Activated naive CD8-positive, alpha-beta T cell treated with anti-CD3 and anti-CD28 coated beads, Interleukin-2, amount 50 U/mL, for 16 hours (primary cell): Measurements from ENCODE around the gene ATP5F1D.

Experiments
- DNase-seq: peaks from one replicate; pipeline ENCODE4 v3.0.0-alpha.2; 2020; ENCODE audit warnings: low read depth, low spot score

Gene ATP5F1D

DNA sequence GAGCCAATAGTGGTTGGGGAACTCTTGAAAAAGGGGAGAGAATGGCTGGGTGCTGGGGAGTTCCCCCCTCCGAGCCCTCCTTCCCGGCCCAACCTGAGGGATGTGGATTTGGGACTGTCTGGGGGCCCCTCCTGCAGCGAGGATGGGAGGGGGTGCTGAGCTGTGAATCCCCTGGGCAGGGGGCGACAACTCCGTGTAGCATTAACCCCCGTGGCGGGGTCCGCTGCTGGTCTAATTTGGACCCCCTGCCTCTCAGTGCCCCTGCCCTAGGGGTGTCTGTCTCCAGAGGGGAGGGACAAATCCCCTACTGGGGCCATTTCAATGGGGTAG lies 16.6 kb downstream of the ATP5F1D start:
- DNase-seq, result no peak

GRCh38 chr19:1258707-1259205 lies 17.2 kb downstream of the ATP5F1D start:
- no peak for DNase-seq

GRCh38 chr19:1259206-1259875 lies 17.8 kb downstream of the ATP5F1D start:
- no peak for DNase-seq

DNA sequence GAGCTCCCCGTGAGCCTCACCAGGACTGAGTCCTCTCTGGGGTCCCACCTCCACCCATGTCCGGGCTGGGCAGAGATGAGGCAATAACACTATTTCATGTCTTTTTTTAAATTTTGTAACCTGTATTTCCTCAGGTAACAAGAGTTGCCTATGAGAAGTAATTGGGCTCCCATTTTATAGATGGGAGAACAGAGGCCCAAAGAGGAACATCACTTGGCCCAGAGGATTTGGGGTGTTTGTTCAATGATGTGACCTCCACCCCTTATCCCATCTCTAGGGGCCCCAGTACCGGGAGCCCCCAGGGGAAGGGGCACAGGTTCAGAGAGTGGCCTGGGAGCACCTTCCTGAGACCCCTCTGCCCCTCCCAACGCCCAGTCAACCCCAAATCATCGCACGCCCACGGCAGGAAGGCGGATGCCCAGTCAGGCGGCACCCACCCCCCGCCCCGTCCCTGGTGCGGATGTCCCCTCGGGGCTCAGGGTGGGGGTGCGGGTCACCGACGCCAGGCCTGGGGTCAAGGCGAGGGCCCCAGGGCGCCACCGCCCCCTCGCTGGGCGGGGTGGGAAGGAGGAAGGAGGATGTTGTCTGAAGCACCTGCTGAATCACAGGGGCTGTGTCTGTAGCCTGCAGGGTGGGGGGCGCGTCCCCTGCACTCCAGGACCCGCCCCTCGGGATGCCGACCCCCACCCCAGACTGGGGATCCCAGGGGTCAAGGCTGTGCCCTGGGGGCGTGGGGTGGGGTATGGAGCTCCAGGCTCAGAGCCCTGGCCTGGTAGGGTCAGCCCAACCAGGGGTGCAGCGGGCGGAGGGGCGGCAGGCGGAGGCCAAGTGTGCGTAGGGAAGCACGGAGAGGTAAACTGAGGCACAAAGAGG lies 18.6 kb downstream of the ATP5F1D start:
- no peak for DNase-seq

- DNase-seq, result peak; percentile 92
These were observed 19.4 kb downstream of the ATP5F1D start for GRCh38 chr19:1260749-1261537.

- no peak for DNase-seq
These were observed 19.9 kb downstream of the ATP5F1D start for GRCh38 chr19:1261538-1261797.

DNA sequence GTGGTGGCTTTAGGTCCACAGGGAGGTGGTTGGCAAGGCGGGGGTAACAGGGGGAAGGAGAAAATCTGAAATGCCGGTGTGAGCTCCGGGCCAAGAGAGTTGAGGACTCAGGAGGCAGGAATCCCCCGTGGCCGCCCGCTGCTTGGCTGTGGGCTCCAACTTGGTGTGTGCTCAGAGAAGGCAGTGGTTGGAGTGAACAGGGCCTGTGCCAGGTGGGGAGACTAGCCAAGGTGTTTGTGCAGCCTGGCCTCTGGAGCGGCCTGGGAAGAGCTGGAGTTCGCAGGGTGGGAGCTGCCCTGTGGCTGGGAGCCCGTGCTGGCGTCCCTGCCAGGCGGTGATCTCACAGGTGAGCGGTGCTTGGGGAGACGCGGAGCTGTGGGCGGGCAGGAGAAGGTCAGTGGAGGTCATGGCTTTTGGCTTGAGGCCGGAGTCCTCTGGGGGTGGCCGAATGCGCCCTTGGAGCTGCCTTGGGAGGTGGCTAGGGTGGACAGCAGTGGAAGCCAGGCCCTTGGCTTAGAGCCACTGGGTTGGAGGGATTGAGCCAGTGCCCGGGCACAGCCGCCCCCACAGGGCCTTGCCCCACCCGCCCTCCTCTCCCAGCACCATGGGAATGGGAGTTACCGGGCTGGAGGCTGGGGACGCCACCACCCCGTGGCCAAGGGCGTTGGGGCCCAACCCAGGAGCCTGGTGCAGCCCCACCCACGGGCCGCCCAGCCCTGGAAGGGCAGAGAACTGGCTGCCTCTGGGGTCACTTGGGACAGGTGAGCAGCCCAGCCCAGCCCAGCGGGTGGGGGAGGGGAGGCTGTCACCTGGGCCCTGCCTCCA lies 20.5 kb downstream of the ATP5F1D start:
- DNase-seq, result no peak

DNA sequence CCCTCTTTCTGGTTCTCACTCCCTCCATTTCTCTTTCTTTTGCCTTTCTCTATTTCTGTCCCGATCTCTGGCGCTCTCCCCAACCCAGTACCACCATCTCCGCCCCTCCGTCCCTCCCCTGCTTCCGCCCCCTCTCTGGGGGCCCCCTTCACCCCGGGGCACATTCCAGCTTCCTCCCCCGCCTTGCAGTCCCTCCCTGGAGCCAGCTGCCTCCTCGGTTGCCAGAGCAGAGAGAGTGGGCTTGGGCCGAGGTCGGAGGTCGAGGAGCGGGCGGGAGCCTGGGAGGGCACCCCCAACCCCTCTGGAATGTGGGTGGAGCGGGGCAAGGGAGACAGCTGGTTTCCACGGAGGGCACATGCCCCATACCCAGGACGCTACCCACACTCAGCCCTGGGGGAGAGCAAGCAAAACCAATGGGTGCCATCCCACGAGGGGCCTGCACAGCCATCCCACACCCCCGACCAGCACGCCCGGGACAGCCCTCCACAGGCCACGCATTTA lies 21.1 kb downstream of the ATP5F1D start:
- no peak for DNase-seq

DNA sequence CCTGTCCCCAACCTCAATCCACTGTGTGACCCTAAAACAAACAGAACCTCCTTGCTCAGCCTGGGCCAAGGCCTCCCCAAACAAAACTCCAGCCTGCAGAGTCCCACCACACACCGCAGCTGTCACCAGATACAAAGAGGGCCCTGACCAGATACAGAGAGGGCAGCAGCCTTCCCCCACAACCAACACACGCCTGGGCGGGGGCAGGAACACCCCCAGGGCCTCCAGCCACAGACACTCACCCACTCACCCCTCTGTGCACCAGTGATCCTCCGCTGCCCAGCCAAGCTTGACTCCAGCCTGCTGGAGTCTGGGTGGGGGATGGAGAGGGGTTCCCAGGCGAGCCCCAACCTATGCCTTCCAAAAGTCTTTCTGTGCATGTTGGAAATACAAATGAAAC lies 21.6 kb downstream of the ATP5F1D start:
- DNase-seq, result no peak

DNA sequence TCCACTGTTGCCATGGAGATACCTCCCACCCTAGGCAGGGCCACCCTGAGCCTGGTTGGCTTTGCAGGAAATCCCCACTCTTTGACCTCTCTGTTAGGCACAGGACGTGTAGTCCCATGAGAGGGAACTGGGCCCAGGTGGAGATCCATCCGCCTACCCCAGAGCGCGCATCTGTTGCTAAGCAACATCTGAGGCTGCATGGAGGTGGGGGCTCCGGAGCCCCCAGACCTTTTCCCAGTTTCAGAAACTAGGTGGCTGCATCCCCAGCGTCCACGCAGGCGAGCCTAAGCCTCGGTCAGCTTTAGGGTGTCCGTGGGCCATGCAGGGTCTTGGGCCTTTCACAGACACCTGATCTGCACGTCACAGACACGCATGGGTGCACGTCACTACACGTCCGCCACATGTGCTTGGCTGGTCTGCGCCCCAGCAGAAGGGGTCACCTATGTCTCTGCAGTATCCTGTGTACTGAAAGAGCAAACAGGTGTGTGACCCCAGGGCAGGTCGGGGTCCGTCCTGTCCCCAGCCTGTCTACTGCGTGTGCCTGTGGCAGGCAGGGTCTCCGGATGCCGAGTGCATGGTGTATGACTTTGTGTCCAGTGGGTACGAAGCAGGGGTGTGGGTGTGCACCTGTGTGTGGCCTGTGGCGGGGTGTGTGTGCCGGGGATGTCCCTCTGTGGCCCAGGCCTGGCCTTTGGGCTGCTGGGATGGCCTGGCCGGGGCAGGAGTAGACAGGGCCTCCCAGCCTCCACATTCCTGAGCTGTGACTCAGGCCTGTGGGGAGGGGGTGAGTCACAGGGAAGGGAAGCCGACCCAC lies 23.5 kb downstream of the ATP5F1D start:
- DNase-seq, result no peak

GRCh38 chr19:1265615-1266128 lies 24.1 kb downstream of the ATP5F1D start:
- DNase-seq, result no peak

DNA sequence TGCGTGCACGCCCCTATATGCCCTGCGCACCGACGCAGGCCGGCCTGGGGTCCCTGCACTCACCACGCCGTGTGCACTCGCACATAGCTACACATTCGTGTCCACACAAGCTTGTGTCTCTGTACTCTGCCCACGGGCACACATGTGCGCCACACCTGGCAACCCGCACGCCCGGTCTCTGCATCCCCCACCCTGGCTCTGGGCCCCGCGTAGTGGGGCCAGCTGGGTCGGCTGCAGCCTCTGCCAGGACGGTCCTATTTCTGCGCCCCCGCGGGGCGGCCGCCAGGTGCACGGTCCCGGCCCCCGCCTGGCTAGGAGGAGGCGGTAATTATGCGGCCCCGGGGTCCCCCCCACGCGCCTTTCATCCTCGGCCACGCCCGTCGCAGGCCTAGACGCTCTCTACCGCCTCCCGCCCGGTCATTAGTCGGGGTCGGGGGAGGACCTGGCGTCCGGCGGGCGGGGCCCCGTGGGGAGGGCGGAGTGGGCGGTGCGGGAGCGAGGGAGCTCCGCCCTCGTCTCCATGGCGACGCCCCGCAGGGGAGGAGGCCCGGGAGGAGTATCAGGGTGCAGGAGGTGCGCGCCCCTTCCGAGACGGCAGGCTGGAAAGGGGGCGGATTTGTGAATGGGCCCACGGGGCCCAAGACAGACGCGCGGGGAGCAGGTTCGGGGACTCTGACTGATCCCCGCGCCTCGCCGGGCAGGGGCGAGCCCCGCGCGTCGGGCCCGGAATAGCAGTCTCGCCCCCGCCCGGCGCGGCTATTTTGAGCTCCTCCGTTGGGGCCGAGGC lies 24.8 kb downstream of the ATP5F1D start:
- DNase-seq, result no peak

- no peak for DNase-seq
These were observed 25.4 kb downstream of the ATP5F1D start for GRCh38 chr19:1266916-1267476.

GRCh38 chr19:1267477-1268225 lies 26.1 kb downstream of the ATP5F1D start:
- DNase-seq, result no peak

DNA sequence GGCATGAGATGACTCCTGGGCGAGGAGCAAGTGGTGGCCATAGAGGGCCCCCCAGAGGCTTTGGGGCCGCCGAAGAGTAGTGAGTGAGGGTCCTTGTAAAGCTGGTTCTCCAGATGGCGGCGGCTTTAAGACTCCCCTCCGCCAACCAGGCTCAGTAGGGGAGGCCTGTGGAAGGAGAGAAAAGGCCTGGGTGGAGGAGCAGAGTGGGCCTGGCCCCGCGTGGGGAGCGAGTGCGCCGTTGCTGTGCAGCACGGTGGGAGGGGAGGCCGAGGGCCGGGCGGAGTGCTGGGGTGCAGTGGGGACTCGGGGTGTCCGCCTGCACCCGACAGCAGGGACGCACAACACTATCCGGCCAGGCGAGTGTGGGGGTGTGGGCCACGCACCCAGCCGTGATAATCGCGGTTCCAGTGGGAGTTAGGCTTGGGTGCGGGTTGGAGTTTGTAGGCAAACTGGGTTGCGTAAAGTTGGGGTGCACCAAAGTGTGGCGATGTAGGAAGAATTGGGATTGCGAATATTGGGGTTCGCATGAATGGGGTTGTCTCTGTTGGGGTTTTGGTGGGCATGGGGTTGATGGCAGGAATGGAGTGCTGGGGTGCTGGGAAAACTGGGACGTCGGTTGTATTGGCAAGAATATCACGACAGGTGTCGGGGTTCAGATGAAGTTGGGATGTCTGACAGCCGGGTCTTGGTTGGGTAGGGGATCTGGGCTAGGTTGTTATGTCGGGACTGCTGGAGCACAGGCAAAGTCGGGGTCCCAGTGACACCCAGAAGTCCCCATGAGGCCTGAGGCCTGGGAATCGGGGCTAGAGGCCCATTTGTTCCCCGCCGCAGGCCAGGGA lies 26.9 kb downstream of the ATP5F1D start:
- no peak for DNase-seq

DNA sequence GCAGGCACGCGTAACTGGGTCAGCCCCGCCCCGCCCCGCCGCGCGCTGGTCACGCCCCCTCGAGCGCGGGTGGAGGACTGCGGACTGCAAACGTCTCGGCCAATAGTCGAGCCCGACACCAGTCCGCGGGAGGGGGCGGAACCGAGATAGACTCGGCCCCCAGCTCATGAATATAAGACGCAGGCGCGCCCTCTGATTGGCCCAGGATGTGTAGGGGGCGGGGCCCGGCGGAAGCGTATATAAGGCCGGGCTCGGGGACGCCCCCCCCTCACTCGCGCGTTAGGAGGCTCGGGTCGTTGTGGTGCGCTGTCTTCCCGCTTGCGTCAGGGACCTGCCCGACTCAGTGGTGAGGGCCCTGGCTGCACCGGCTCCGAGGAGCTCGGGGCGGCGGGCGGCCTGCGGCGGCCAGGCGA lies 27.5 kb downstream of the ATP5F1D start, which contains the start of gene CIRBP:
TSS of gene CIRBP (plus strand) at position 268 of the 413 bp plus-strand sequence. CDS start 1,602 bp downstream, outside the sequence.
- DNase-seq, result peak; percentile 95

GRCh38 chr19:1269478-1270212 lies 28.1 kb downstream of the ATP5F1D start:
- no peak for DNase-seq
